AG09319 (cell line): ENCODE measurements around the gene PCBP2.

Experiments
- DNase-seq: peaks from one replicate; pipeline ENCODE4 v3.0.0-alpha.2; 2010; ENCODE audit warnings: low read depth; ENCODE audit errors: extremely low read depth
- CTCF ChIP-seq: IDR thresholded peaks from 2 replicates; pipeline ENCODE4 v1.5.1; 2011; ENCODE audit warnings: low read depth, mild to moderate bottlenecking, inconsistent platforms, low read length, moderate library complexity

Gene PCBP2

GRCh38 chr12:53500142-53500775 lies 48.4 kb downstream of the PCBP2 start:
- DNase-seq = peak; percentile 59
- no peak for TF ChIP-seq CTCF

- DNase-seq = peak; percentile 99
- TF ChIP-seq CTCF = no peak
Observed at GRCh38 chr12:53500776-53501614, 49.1 kb downstream of the PCBP2 start, which contains the start of gene TARBP2. Gene TARBP2, plus strand, starts transcription at chr12:53501283. Its CDS starts 126 bp downstream, at chr12:53501409.

- no peak for DNase-seq
- TF ChIP-seq CTCF = no peak
Observed at GRCh38 chr12:53501615-53502181, 49.8 kb downstream of the PCBP2 start.

- no peak for DNase-seq
- TF ChIP-seq CTCF = no peak
Observed at GRCh38 chr12:53502331-53502730, 50.4 kb downstream of the PCBP2 start.

- DNase-seq = no peak
- no peak for TF ChIP-seq CTCF
Observed at GRCh38 chr12:53502983-53503728, 51.3 kb downstream of the PCBP2 start.

- TF ChIP-seq CTCF = no peak
Observed at GRCh38 chr12:53504004-53504920, 52.4 kb downstream of the PCBP2 start.

More at GRCh38 chr12:53504004-53504920, 52.4 kb downstream of the PCBP2 start:
- DNase-seq = no peak
